Measurements from ENCODE around the gene TRIM26. TPM values are rescaled to one million over a fixed set of nuclear protein-coding genes. Genes with fewer than 3 reads are reported as not detected.
"Not testable (repeated sequence)": the region's sequence is repeated elsewhere in the genome, so short reads cannot be mapped to it uniquely, and the experiment has no call there.

TRIM26 gene
- total RNA-seq, 1 experiment from 2014 or later: 24.7 TPM

DNA sequence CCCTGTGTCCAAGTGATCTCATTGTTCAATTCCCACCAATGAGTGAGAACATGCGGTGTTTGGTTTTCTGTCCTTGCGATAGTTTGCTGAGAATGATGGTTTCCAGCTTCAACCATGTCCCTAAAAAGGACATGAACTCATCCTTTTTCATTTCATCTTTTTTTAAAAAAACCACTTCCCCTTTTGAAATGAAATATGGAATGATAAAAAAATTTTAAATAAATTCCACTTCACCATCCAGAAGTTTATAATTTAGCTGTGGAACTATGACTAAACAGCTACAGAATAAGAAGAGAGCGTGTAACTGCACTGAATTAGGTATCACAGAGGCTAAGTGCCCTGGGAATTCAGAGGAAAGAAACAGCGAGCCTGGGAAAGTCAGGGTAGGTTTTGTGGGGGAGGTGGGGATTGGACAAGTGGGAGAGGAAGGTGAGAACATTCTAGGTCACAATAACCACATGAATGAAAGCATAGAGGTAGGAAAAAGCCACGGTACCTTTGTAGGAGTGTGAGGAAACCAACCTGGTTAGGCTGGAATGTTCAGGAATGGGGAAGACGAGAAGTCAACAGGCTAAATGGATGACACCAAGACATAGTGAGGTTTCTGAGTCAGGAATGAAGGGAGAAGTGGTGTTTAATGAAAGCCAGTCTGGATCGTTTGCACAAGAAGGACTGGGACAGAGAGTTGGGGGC is 63.2 kb downstream of the TRIM26 start:
- no peak for DNase-seq (ENCODE audit: low read depth, low spot score)
- in situ Hi-C loops (cut with HindIII; ENCODE audit: low pct_unique_long_range_greater_than_20kb, low sequenced_read_pairs): no loop called here

DNA sequence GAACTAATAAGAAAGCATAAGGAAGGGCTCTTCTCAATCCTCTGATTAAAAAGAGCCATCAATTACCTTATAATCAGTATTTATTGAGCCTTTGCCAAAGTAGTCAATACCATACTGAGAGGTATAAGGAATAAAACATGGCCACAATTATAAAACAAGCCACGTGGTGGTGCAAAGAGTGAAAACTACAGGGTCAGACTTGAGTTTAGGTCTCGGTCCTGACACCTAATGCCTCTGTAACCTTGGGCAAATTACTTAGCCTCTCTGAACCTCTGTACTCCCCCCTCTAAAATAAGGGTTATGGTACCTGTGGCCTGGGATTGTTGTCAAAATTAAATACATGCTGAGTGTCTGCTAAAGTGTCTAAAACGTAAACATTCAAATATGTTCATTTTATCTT is 64.0 kb downstream of the TRIM26 start:
- in situ Hi-C loops (cut with HindIII; ENCODE audit: low pct_unique_long_range_greater_than_20kb, low sequenced_read_pairs): no loop called here
- no peak for DNase-seq (ENCODE audit: low read depth, low spot score)

DNA sequence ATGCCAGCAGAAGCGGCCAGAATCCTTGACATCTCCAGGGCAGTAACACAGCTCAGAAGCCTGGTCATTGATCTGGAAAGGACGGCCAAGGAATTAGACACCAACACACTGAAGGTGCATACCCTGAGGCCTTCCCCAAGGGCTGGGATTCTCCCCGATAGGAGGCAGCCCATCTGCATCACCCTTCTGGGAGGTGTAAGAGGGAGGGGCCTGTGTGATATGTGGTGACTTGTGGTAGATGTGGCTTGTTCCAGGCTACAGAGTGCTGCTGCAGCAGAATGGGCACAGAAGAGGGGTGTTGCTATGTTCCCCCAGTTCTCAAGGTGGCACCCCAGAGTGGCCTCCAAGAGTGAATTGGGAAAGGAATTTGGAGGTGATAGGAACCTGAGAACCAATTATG is 66.1 kb downstream of the TRIM26 start:
- DNase-seq (ENCODE audit: low read depth, low spot score): no peak
- in situ Hi-C loops (cut with HindIII; ENCODE audit: low pct_unique_long_range_greater_than_20kb, low sequenced_read_pairs): no loop called here

DNA sequence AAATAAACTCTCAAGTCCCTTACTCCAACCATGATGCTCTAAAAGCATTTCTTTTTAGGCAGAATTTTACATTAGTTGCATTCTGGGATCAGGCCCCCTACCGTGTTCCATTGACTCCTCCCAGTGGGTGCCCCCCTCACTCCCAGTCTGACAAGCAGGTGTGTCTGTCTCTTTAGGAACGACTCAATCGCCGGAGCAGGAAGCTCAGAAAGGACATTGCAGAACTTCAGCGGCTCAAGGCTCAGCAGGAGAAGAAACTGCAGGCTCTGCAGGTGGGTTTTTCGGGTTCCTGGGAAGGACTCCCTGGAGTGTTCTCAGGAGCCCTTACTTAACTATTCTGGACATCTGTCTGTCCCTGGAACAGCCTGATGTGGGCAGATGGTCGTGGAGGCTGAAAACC is 67.4 kb downstream of the TRIM26 start:
- no peak for DNase-seq (ENCODE audit: low read depth, low spot score)
- in situ Hi-C loops (cut with HindIII; ENCODE audit: low pct_unique_long_range_greater_than_20kb, low sequenced_read_pairs): no loop called here

DNA sequence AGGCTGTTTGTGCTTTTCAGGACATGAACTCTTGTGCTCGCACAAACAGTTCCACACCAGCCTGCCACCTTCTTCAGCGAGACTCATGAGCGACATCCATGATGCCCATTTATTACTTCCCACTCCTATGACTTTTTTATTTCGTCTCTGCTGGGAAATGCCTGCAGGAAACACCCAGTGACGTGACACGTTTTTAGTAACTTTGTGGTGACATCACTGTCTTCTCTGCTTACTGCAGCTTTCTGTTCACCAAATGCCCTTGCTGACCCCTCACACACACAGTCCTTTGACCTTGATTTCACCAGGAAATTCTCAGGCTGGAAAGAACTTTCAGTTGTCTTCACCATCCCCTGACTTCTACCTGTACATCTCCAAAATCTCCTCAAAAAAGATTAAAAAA is 68.4 kb downstream of the TRIM26 start:
- no peak for DNase-seq (ENCODE audit: low read depth, low spot score)
- in situ Hi-C loops (cut with HindIII; ENCODE audit: low pct_unique_long_range_greater_than_20kb, low sequenced_read_pairs): no loop called here

DNA sequence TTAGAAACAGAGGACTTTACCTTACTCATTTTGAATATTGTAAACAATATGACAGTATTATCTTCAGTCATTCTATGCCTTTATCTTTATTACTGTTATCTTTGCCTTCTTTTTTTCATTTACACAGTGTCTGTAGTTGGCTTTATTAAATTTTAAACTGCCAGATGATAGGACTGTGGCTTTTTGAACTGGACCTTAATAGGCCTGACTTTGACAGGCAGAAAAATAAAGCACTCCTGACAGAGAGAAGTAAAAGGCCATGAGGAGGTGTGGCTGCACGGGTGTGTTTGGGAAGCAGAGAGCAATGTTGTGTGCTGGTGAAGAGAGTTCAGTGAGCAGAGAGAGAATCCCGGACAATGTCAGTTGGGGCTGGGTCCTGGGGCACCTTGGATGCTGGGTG is 69.4 kb downstream of the TRIM26 start:
- no peak for DNase-seq (ENCODE audit: low read depth, low spot score)
- in situ Hi-C loops (cut with HindIII; ENCODE audit: low pct_unique_long_range_greater_than_20kb, low sequenced_read_pairs): no loop called here

DNA sequence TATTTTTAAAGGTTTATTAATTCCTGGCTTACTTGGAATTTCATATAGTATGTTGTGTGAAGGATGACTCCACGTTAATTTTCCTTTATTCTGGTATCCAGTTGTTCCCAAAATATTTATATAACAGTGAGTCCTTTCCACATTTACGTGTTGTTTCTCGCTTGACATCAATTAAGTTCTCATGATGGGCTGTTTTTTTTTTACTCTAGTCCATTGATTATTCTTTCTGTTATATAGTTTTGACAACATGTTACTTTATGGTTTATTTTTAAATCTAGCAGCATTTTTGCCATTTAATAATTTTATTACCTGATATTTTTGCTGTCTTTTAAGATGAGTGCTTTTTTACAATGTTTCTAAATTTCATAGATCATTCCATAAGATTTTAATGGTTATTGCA is 70.5 kb downstream of the TRIM26 start:
- in situ Hi-C loops (cut with HindIII; ENCODE audit: low pct_unique_long_range_greater_than_20kb, low sequenced_read_pairs): no loop called here

DNA sequence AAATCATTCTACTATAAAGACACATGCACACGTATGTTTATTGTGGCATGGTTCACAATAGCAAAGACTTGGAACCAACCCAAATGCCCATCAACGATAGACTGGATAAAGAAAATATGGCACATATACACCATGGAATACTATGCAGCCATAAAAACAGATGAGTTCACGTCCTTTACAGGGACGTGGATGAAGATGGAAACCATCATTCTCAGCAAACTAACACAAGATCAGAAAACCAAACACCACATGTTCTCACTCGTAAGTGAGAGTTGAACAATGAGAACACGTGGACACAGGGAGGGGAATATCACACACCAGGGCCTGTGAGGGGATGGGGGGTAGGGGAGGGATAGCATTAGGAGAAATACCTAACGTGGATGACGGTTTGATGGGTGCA is 73.0 kb downstream of the TRIM26 start:
- in situ Hi-C loops (cut with HindIII; ENCODE audit: low pct_unique_long_range_greater_than_20kb, low sequenced_read_pairs); DNase-seq (ENCODE audit: low read depth, low spot score): not testable (repeated sequence)

More for the DNA sequence above, 70.5 kb downstream of the TRIM26 start:
- DNase-seq (ENCODE audit: low read depth, low spot score): no peak

DNA sequence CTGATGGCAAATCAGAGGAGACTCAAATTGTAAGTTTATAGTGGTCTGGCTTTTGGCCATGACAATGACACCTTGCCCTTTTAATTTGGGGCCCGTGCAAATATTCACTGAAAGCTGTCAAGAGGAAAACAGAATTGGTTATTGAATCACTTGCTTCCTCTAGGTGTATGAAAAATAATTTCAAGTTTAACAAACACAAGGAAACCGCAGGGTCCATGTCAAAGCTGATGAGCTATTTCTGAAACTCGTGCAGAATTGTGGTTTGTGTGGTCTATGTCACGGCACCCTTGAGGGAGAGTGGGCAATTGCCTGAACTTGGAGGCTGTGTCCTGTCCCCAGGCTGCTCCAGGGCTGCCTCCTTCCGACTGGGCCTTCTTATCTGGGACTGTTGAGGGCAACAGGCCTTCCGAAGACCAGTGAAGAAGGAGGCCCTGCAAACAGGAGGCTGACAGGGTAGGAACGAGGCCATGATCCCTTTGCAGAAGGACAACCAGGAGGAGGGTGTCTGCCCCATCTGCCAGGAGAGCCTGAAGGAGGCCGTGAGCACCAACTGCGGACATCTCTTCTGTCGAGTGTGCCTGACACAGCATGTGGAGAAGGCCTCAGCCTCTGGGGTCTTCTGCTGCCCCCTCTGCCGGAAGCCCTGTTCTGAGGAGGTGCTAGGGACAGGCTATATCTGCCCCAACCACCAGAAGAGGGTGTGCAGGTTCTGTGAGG is 76.5 kb downstream of the TRIM26 start:
- in situ Hi-C loops (cut with HindIII; ENCODE audit: low pct_unique_long_range_greater_than_20kb, low sequenced_read_pairs): no loop called here
- no peak for DNase-seq (ENCODE audit: low read depth, low spot score)

DNA sequence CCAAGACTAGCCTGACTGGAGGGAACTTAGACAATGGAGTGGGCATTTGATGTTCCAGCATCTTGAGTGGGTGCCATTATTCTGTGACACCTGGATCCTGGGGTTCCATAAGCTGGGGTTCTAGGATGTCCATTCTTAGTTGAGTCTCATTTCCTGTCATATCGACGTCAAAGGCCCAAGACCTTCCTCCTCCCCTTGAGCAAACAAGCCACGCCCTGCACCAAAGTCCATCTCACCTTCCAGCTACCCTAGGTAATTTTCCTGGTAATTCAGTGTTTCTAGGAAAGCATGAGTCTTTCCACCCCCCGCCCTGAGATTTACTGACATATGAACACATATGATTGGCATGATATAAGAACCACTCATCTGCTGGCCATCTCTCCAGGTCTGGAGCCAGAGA is 77.4 kb downstream of the TRIM26 start, which contains the start of gene TRIM40:
TSS of gene TRIM40 (plus strand) at position 384 of the 400 bp plus-strand sequence. CDS start 897 bp downstream, outside the sequence.
- no peak for DNase-seq (ENCODE audit: low read depth, low spot score)
- in situ Hi-C loops (cut with HindIII; ENCODE audit: low pct_unique_long_range_greater_than_20kb, low sequenced_read_pairs): no loop called here

DNA sequence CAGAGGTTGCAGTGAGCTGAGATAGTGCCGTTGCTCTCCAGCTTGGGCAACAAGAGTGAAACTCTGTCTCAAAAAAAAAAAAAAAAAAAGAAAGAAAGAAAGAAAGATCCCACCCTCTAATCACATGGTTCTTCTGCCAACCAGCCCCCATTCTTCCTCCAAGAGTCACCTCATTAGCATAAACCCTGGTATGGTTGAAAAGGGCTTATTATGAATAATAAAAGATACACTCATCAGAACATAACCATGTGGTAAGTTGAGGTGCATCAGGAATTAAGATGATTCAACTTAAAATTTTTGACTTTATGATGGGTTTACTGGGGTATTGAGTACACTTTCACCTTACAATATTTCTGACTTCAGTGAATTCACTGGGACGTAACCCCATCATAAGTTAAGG is 78.1 kb downstream of the TRIM26 start:
- DNase-seq (ENCODE audit: low read depth, low spot score): no peak
- in situ Hi-C loops (cut with HindIII; ENCODE audit: low pct_unique_long_range_greater_than_20kb, low sequenced_read_pairs): no loop called here

Other genes starting within 250 kb of the TRIM26 start
- gene POLR1H, start 152.1 kb downstream of the TRIM26 start, total RNA-seq (2014; rRNA removed; shearing (Covaris generic)): 27.9 and 32.4 TPM in 2 replicates
- gene PPP1R11, start 146.2 kb downstream of the TRIM26 start, total RNA-seq (2014; rRNA removed; shearing (Covaris generic)): 51.5 and 51.6 TPM in 2 replicates
- gene RNF39, start 137.6 kb downstream of the TRIM26 start, total RNA-seq (2014; rRNA removed; shearing (Covaris generic)): not detected in 2 replicates
- not detected in 2 replicates for gene TRIM31, start 100.3 kb downstream of the TRIM26 start, total RNA-seq (2014; rRNA removed; shearing (Covaris generic))
- gene TRIM40, start 77.3 kb downstream of the TRIM26 start, total RNA-seq (2014; rRNA removed; shearing (Covaris generic)): not detected in 2 replicates
- not detected in 2 replicates for gene TRIM10, start 52.2 kb downstream of the TRIM26 start, total RNA-seq (2014; rRNA removed; shearing (Covaris generic))
- not detected in 2 replicates for gene TRIM15, start 49.9 kb downstream of the TRIM26 start, total RNA-seq (2014; rRNA removed; shearing (Covaris generic))
- gene TRIM39, start 113.5 kb upstream of the TRIM26 start, total RNA-seq (2014; rRNA removed; shearing (Covaris generic)): 8.2 and 9.1 TPM in 2 replicates
- 38.9 and 42.7 TPM in 2 replicates for gene RPP21, start 131.8 kb upstream of the TRIM26 start, total RNA-seq (2014; rRNA removed; shearing (Covaris generic))

All from SK-MEL-5 (cell line).